PFSK-1 (cell line): ENCODE measurements around the gene VSIG10L2.

Experiments
- POLR2AphosphoS5 ChIP-seq: IDR thresholded peaks from 2 replicates; pipeline ENCODE4 v1.6.1; 2012; ENCODE audit warnings: low read depth, mild to moderate bottlenecking, control low read depth, low read length, moderate library complexity
- SIN3A ChIP-seq: IDR thresholded peaks from 2 replicates; pipeline ENCODE4 v1.6.1; 2012; ENCODE audit warnings: mild to moderate bottlenecking, low read length, moderate library complexity, borderline replicate concordance; ENCODE audit not compliant: insufficient read depth
- TAF1 ChIP-seq: IDR thresholded peaks from 2 replicates; pipeline ENCODE4 v1.6.1; 2012; ENCODE audit warnings: low read length, control low read depth, borderline replicate concordance; ENCODE audit not compliant: insufficient read depth
- TF ChIP-seq, protein P1 (sequence below), 2 experiments: IDR thresholded peaks; 2 replicates each; pipeline versions ENCODE4 v1.6.1 to v1.8.0; 2011 to 2012; ENCODE audit warnings: low read depth in 2 of 2, low read length in 2 of 2, control low read depth in 1 of 2, inconsistent platforms in 1 of 2, mild to moderate bottlenecking in 1 of 2, moderate library complexity in 1 of 2; ENCODE audit not compliant: insufficient read depth in 1 of 2

DNA sequence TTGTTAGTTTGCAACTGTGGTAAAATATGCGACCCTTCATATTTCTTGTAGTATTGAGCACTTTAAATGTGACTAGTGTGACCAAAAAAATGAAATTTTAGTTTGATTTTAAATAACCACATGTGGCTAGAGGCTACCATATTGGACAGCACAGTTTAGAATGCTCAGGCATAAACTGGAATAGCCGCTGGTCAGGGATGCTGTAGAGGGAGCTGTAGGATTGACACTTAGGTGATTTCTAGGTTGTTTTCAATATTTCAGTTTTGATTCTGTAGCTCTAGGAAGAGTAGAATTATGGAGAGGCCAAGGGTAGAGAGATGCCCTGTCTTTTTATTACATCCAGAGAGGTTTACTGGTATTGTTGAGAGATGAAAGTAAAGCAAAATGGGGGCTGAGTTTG is 10.8 kb upstream of the VSIG10L2 start:
- TF ChIP-seq SIN3A (no peak), POLR2AphosphoS5 (no peak), TAF1 (no peak)
- TF ChIP-seq, protein P1, sequence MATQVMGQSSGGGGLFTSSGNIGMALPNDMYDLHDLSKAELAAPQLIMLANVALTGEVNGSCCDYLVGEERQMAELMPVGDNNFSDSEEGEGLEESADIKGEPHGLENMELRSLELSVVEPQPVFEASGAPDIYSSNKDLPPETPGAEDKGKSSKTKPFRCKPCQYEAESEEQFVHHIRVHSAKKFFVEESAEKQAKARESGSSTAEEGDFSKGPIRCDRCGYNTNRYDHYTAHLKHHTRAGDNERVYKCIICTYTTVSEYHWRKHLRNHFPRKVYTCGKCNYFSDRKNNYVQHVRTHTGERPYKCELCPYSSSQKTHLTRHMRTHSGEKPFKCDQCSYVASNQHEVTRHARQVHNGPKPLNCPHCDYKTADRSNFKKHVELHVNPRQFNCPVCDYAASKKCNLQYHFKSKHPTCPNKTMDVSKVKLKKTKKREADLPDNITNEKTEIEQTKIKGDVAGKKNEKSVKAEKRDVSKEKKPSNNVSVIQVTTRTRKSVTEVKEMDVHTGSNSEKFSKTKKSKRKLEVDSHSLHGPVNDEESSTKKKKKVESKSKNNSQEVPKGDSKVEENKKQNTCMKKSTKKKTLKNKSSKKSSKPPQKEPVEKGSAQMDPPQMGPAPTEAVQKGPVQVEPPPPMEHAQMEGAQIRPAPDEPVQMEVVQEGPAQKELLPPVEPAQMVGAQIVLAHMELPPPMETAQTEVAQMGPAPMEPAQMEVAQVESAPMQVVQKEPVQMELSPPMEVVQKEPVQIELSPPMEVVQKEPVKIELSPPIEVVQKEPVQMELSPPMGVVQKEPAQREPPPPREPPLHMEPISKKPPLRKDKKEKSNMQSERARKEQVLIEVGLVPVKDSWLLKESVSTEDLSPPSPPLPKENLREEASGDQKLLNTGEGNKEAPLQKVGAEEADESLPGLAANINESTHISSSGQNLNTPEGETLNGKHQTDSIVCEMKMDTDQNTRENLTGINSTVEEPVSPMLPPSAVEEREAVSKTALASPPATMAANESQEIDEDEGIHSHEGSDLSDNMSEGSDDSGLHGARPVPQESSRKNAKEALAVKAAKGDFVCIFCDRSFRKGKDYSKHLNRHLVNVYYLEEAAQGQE (IDR thresholded peaks at IDR 0.05; ENCODE audit: insufficient read depth in 1 of 2, low read depth in 2 of 2, low read length in 2 of 2), result no peak
